Stimulated activated naive CD8-positive, alpha-beta T cell treated with anti-CD3 and anti-CD28 coated beads, Interleukin-15, amount 100 ng/mL, for 72 hours (primary cell): ENCODE data around the gene IFT20.
"Not testable (repeated sequence)": the region's sequence is repeated elsewhere in the genome, so short reads cannot be mapped to it uniquely, and the experiment has no call there.

Source experiments
- ATAC-seq: fragments of 150-1000 bp; cut with Tn5 transposase; 2 replicates; pipeline ENCODE4 v1.10.0; 2021; ENCODE audit warnings: mild to moderate bottlenecking, moderate library complexity
- DNase-seq, 2 donors: peaks; one replicate each; pipeline ENCODE4 v3.0.0; 2021 to 2022
- H3K27ac Mint-ChIP-seq, 2 donors: one replicate each; pipeline ENCODE4 v1.8.0; 2022; ENCODE audit warnings: mild to moderate bottlenecking in 2 of 2, mixed read lengths in 2 of 2, moderate library complexity in 2 of 2
- H3K27me3 Mint-ChIP-seq: one replicate; pipeline ENCODE4 v1.8.0; 2022; ENCODE audit warnings: mixed read lengths
- H3K4me1 Mint-ChIP-seq: one replicate; pipeline ENCODE4 v1.8.0; 2022; ENCODE audit warnings: mild to moderate bottlenecking, mixed read lengths
- H3K4me3 Mint-ChIP-seq, 2 donors: one replicate each; pipeline ENCODE4 v1.8.0; 2022; ENCODE audit warnings: mild to moderate bottlenecking in 2 of 2, mixed read lengths in 2 of 2, moderate library complexity in 1 of 2
- H3K9me3 Mint-ChIP-seq, 2 donors: one replicate each; pipeline ENCODE4 v1.8.0; 2022; ENCODE audit warnings: mixed read lengths in 2 of 2

Gene IFT20

DNA sequence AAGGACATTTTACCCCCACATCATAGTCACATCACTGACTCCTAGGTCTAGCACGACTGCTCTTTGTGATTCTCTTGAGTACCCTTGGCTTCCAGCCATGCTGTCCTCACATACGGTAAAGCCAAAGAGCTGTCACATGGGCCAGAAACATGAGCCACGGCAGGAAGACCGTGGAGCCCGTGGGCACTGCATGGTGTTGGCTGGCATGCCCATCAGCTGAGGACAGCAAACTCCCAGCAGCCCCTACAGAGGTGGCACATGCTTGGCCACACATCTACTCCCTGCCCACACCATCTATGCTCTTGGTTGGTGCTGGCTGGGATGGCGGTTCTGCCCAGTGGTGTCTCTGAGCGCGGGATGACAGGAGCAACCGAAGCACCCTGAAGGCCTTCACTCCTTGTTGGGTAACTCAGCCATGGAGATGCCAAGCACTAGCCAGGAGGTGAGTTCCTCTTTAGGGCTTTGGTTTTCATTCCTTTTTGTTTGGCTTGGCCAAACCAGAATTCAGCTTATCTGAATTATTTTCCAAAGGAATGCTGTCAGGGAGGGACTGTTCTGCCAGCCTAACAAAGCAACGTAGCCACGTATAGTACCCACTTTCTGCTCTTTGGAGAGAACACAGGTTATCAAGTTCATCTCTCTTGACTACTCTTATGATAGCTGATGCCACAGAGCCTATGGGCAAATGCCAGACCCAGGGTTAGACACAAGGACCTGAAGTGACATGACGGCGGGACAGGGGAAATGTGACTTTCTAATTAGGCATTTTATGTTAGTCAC is 10.3 kb upstream of the IFT20 start:
- no peaks in the 10 kb centered on the region for H3K27me3 Mint-ChIP-seq
- DNase-seq (no peak), ATAC-seq (no peak)
- H3K4me3 Mint-ChIP-seq, result no peak overlapping the region
- H3K4me1 Mint-ChIP-seq, result peaks cover 8% of the 10 kb centered on the region
- no peaks in the 10 kb centered on the region for H3K9me3 Mint-ChIP-seq
- no peak overlapping the region for H3K27ac Mint-ChIP-seq

DNA sequence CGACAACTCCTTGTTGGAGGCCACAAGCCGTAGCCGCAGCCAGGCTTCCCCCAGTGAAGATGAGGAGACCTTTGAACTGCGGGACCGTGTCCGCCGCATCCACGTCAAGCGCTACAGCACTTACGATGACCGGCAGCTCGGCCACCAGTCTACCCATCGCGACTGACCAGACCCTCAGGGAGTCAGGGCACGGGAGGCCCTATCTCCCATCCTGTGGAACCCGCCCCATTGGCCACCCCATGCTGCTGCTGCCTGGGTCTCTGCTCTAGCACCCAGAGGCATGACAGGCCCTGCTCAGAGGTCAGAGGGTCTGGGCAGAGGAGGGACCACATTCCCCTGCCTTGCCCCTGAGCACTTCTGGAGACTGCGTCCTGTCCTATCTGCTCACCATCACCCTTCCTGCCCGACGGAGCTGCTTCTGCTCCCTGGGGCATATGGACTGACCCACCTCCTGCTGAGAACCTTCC is 9.2 kb upstream of the IFT20 start:
- no peaks in the 10 kb centered on the region for H3K9me3 Mint-ChIP-seq
- H3K27me3 Mint-ChIP-seq, result no peaks in the 10 kb centered on the region
- H3K4me3 Mint-ChIP-seq, result no peak overlapping the region
- ATAC-seq (no peak), DNase-seq (no peak)
- H3K4me1 Mint-ChIP-seq, result peaks cover 16% of the 10 kb centered on the region
- no peak overlapping the region for H3K27ac Mint-ChIP-seq

DNA sequence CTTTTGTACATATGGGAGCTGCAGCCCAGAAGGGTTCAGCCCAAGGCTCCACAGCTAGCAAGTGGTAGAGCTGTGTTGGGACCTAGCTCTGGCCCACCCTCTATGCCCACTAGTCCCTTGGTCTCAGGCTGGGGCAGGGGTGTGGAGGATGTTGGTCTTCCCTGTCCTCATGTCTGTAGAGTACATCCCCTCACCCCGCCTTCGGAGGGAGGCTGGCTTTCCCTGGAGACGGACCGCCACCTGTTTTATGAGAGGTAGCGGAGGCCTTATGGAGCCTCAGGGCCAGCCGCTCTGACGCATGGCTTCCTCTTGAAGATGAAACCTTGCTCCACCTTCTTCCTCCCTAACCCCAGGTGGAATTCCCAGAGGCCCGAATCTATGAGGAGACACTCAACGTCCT is 8.7 kb upstream of the IFT20 start:
- Mint-ChIP-seq H3K9me3 (no peaks in the 10 kb centered on the region), H3K27ac (peak overlapping the region in 1 of 2 donors; percentile 51), H3K4me1 (peaks cover 16% of the 10 kb centered on the region), H3K27me3 (no peaks in the 10 kb centered on the region), H3K4me3 (no peak overlapping the region)
- ATAC-seq (peak; percentile 39), DNase-seq (no peak)

DNA sequence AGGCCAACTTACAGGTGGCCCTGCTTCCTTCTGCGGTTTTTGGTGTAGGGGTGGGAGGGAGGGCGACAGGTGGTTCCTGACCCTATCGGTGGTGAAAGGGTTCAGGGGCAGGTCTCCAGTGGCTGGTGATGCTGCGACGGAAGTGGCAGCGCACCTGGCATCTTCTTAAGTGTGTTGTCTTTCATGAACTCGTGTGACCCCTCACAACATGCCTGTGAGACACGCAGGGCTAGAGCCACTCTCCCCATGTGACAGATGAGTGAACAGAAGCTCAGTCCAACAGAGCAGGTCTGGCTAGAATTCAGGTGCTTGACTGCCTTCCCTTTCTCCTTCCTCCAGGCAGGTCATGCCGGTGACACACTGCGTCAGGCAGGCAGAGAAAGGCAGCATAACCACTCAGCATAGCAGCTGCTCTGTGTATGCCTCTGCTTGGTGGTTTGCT is 8.2 kb upstream of the IFT20 start:
- no peaks in the 10 kb centered on the region for H3K27me3 Mint-ChIP-seq
- H3K27ac Mint-ChIP-seq, result no peak overlapping the region
- DNase-seq (no peak), ATAC-seq (peak; percentile 10)
- no peaks in the 10 kb centered on the region for H3K9me3 Mint-ChIP-seq
- no peak overlapping the region for H3K4me3 Mint-ChIP-seq
- peaks cover 18% of the 10 kb centered on the region for H3K4me1 Mint-ChIP-seq

DNA sequence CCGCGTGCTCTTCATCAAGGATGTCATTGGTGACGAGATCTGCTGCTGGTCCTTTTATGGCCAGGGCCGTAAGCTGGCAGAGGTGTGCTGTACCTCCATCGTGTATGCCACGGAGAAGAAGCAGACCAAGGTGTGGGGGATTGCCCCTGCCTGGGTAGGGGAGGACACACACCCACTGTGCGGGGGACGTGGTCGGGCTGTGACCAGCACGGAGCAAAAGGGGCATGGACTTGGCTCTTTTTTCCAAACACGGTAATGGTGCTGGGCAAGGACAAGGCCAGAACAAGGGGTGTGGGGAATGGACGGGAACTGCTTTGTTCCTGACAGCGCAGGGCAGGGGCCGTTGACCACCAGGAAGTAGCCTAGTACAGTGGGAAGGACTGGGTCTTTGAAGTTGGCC is 7.0 kb upstream of the IFT20 start:
- Mint-ChIP-seq H3K4me1 (peaks cover 30% of the 10 kb centered on the region), H3K27ac (no peak overlapping the region), H3K9me3 (no peaks in the 10 kb centered on the region), H3K4me3 (no peak overlapping the region), H3K27me3 (no peaks in the 10 kb centered on the region)
- ATAC-seq (no peak), DNase-seq (no peak)

DNA sequence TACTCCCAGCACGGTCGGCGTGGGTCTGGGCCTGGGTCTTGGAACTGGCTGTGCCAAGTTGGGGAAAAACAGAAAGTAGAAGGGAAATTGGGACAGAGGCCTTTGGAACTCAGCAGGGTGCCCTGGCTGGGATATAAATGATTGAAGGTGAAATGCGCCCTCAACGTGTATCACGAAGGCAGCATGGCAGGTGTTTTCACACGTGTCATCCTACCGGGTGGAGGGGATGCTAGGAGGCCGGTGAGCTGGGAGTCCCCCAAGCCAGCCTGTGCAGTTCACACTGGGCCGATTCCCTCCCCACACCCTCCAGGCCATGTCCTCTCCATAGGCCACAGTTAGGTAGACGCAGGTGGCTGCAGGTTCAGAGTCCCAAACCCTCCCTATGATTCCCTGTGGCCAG is 6.2 kb upstream of the IFT20 start:
- H3K27me3 Mint-ChIP-seq, result no peaks in the 10 kb centered on the region
- H3K9me3 Mint-ChIP-seq, result no peaks in the 10 kb centered on the region
- H3K4me3 Mint-ChIP-seq, result no peak overlapping the region
- peaks cover 38% of the 10 kb centered on the region for H3K4me1 Mint-ChIP-seq
- H3K27ac Mint-ChIP-seq, result peak overlapping the region in 1 of 2 donors; percentile 96
- no peak for ATAC-seq
- DNase-seq, result no peak

DNA sequence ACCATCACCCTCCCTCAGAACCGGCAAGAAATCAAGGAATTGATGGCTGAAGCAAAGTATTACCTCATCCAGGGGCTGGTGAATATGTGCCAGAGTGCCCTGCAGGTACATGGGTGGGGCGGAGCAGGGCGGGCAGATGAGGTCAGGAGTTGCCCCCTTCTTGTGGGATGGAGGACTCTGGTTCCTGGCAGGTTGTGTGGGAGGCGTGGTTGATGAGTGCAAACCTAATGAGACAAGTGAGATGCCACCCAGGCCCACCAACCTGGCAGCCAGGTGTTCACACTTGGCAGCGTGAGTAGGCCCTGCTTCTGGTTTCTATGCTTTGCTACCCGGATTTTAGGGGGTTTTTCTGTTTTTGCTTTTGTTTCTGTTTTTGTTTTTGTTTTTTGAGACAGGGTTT is 5.1 kb upstream of the IFT20 start:
- Mint-ChIP-seq H3K27ac (no peak overlapping the region), H3K4me1 (peaks cover 42% of the 10 kb centered on the region), H3K27me3 (no peaks in the 10 kb centered on the region), H3K9me3 (no peaks in the 10 kb centered on the region), H3K4me3 (no peak overlapping the region)
- no peak for DNase-seq
- ATAC-seq, result no peak

DNA sequence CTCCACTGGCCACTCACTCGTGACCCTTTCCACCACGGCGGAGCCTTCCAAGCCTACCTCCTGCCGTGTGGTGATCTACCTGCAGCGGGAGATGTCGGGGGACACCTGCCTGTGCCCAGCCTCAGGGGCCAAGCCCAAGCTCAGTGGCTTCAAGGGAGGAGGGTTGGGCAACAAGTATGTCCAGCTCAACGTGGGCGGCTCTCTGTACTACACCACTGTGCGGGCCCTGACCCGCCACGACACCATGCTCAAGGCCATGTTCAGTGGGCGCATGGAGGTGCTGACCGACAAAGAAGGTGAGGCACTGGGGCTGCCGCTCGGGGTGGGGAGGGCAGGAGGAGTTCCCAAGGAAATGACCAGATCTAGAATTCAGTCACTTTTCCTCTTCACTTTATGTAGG is 4.2 kb upstream of the IFT20 start:
- Mint-ChIP-seq H3K27ac (no peak overlapping the region), H3K4me3 (no peak overlapping the region), H3K27me3 (no peaks in the 10 kb centered on the region), H3K4me1 (peaks cover 48% of the 10 kb centered on the region), H3K9me3 (no peaks in the 10 kb centered on the region)
- ATAC-seq (no peak), DNase-seq (no peak)

DNA sequence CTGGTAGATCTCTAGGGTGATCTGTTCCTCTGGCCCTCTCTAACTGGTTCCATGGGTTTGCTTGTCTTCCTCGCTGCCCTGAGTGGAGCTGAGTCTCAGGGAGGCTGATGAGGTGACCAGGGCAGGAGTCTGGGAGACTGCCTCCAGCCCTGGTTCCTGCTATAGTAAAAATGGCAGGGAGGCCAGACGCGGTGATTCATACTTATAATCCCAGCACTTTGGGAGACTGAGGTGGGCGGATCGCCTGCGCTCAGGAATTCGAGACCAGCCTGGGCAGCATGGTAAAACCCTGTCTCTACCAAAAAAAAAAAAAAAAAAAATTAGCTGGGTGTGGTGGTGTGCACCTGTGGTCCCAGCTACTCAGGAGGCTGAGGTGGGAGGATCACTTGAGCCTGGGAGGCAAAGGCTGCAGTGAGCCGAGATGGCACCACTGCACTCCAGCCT is 3.5 kb upstream of the IFT20 start:
- not testable (repeated sequence) for DNase-seq, ATAC-seq, H3K9me3 Mint-ChIP-seq, H3K4me3 Mint-ChIP-seq, H3K27me3 Mint-ChIP-seq, H3K27ac Mint-ChIP-seq
- peaks cover 51% of the 10 kb centered on the region for H3K4me1 Mint-ChIP-seq

DNA sequence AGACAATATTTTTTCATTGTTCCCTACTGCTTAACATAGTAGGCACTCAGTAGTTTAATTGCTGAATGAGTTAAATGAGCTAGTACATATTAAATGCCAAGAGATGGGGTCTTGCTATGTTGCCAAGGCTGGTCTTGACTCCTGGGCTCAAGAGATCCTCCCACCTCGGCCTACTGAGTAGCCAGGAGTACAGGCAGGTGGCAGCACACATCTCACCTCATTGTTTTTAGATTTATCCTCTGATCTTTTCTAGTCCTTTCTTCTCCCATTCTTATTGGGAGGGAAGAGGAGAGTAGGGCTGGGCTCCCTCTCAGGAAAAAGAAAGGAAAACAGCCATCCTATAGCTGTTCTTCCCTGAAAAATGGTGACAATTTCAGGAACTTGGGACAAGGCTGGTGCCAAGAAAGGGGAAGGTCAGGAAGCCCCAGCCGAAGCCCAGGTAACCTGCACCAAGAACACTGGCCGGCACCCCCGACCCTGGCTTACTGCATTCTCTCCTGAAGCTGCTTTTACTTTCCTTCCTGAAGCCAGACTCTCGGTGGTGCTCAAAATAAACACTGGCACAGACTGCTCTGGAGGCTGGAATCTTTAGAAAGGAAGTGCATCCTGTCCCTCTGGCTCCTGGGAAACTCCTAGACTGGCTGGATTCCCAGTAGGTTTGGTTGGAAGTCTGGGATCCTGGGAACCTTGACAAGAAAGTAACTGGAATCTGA is 2.9 kb upstream of the IFT20 start:
- Mint-ChIP-seq H3K9me3 (no peaks in the 10 kb centered on the region), H3K27ac (peak overlapping the region in 1 of 2 donors; percentile 65), H3K4me3 (no peak overlapping the region), H3K27me3 (no peaks in the 10 kb centered on the region), H3K4me1 (peaks cover 51% of the 10 kb centered on the region)
- no peak for ATAC-seq
- no peak for DNase-seq

DNA sequence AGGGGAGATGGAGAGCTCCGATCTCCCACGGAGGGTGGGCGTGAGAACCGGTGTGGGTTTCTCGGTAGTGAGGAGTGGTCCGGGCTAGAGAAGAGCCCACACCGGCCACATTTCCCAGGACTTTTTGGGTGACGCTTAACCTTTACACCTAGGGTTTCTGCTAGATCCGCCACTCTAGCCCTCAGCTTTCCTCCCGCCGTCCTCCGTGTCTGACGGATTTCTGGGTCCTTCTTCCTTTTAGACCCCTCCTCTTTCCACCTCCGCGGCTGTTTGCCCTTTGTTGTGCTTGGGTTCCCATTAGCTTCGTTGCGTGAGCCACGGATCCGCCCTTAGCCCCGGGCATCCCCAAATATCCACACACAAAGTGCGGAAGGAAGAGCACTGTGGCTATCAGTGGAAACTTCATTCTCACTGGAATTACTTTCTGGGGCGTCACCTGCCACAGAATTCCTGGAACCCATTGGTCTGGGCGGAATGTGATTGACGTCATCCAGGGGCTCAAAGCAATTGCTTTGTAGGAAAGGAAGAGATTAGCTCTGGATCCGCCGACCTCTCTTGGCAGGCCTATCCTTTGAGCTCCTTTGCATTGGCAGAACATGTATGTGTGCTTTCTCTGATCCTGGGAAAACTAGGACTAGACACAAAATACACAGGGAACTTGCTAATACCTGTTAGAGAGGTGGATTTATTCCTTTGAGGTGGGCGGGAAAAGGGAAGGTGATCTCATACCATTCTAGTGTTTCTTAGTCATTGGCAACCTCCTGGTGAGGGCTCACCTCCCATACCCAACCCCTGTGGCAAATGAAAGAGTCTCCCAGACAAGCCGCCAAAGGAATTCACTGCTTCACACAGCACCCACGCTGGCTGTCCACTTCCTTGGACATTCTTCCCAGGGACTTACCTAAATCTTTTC is 943 bp upstream of the IFT20 start:
- H3K4me1 Mint-ChIP-seq, result peaks cover 51% of the 10 kb centered on the region
- DNase-seq (peak in 1 of 2 donors; percentile 25), ATAC-seq (peak; percentile 5)

DNA sequence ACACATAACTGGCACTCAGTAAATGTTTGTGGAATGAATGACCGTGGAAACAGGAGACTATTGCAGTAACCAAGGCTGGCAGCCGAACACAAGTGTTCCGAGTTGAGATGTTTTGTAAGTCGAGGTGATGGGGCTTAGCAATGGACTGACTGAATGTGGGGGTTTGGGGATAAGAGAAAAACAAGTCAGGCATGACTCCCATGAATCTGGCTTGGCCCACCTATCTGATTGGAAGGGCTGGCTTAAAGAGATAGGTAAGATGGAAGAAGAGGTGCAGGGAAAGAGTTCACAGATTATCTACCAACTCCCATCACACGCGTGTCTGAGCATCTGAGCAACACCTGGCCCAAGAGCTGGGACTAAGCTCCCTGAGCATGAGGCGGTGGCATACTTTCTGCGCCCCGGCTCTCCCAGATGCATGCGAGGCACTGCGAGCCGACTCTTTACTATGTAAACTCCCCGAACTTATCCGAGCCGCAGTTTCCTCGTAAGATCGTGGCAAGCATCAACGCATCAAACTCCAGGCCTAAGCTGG is 539 bp downstream of the IFT20 start:
- peak overlapping the region; percentile 94 to 99 for H3K4me3 Mint-ChIP-seq
- DNase-seq, result no peak
- H3K9me3 Mint-ChIP-seq, result no peaks in the 10 kb centered on the region
- no peaks in the 10 kb centered on the region for H3K27me3 Mint-ChIP-seq
- peaks cover 42% of the 10 kb centered on the region for H3K4me1 Mint-ChIP-seq
- no peak for ATAC-seq
- H3K27ac Mint-ChIP-seq, result peak overlapping the region; percentile 90 to 95

More for the DNA sequence above, 943 bp upstream of the IFT20 start:
- Mint-ChIP-seq H3K27ac (peak overlapping the region; percentile 98), H3K4me3 (peak overlapping the region; percentile 94 to 99), H3K9me3 (no peaks in the 10 kb centered on the region), H3K27me3 (no peaks in the 10 kb centered on the region)

DNA sequence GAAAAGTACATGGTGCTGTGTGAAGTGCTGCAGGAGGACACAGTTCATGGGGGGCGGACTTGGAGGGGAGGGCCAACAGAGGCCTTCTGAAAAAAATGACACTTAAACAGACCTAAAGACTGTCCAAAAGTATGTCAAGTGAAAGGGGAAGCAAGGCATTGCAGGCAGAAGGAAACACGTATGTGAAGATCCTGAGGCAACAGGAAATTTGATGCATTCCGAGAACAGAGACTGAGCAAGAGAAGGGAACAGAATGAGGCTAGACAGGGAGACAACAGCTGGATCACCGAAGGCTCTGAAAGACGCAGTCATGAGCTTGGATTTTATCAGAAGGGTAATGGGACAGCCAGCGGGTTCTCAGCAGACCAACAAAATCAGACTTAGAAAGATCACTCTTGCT is 1.1 kb downstream of the IFT20 start:
- peaks cover 42% of the 10 kb centered on the region for H3K4me1 Mint-ChIP-seq
- DNase-seq, result no peak
- peak overlapping the region; percentile 94 to 99 for H3K4me3 Mint-ChIP-seq
- H3K27ac Mint-ChIP-seq, result peak overlapping the region; percentile 38 to 59
- ATAC-seq, result no peak
- H3K9me3 Mint-ChIP-seq, result no peaks in the 10 kb centered on the region
- H3K27me3 Mint-ChIP-seq, result no peaks in the 10 kb centered on the region

DNA sequence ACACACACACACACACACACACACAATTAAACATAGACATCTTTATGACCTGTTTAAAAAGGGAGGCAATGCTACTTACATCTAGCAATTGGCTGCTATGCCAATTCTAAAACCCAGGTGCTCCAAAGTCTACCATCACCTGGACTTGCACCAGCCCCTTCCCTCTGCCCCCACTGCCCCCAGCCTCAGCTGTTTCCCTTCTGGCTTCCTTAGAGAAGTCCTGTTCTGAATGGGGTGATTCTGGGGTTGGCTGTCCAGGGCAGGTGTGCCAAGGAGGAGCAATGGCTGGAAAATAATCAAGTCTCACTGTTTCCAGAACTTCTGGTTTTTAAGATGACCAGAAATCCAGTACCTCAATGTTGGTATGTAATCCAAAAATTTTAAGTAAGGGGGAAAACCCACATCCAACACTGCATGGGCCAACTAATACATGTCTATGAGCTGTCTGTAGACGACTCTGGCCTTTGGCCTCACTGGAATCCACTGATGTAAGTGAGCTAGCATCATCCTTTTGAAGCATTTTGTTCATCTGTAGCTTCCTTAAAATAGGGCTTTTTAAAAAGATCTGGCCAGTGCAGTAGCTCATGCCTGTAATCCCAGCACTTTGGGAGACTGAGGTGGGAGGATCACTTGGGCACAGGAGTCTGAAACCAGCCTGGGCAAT is 2.1 kb downstream of the IFT20 start:
- no peak for ATAC-seq
- Mint-ChIP-seq H3K4me3 (peak overlapping the region in 1 of 2 donors; percentile 94), H3K27me3 (no peaks in the 10 kb centered on the region), H3K27ac (peak overlapping the region in 1 of 2 donors; percentile 7), H3K9me3 (no peaks in the 10 kb centered on the region), H3K4me1 (peaks cover 37% of the 10 kb centered on the region)
- DNase-seq, result no peak
